Activated T-cell treated with anti-CD3 and anti-CD28 coated beads for 24 hours (primary cell): ENCODE data around the gene NPAS3.

Source experiments
- DNase-seq: peaks from one replicate; pipeline ENCODE4 v3.0.0-alpha.2; 2020; ENCODE audit warnings: low read depth

The NPAS3 gene

GRCh38 chr14:32938719-32939253 lies at the start of gene NPAS3:
Gene NPAS3, plus strand, starts transcription at chr14:32938879.
- no peak for DNase-seq

- DNase-seq = no peak
Observed at GRCh38 chr14:32896979-32897697, 41.5 kb upstream of the NPAS3 start.

DNA sequence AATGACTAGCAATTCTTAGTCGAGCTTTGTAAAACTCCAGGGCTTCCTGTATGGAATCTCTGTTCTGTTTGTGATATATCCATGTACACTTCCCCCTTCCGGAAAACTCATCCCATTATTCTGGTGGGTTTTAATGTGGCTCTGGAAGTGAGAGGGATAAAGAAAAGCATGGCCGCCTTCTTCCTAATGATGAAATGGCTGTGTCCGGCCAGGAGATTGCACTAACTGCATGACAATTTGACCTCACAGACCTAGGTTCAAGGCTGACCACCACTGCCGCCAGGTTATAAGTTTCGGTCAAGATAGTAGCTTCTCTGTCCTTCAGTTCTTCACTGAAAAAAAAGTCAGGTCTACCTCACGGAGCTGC lies 41.0 kb upstream of the NPAS3 start:
- no peak for DNase-seq

- DNase-seq = no peak
Observed at GRCh38 chr14:32898876-32899275, 39.8 kb upstream of the NPAS3 start.

DNA sequence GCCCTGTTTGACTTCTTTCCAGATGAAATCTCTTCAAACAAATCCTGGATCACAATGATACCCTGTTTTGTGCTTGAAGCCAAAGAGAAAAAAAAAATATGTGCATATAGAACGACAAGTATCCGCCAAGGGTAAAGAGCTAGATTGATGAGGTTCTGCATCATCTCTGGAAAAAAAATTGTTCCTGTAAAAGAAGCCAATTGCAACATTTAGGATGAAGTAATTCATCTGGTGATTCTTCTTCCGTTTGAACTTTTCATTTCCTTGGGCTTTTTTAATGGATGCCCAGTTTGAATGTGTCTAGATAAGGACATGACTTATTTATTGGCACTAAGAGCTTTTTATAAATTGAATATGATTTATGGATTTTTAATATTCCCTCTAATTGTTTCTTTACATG lies 38.1 kb upstream of the NPAS3 start:
- no peak for DNase-seq

DNA sequence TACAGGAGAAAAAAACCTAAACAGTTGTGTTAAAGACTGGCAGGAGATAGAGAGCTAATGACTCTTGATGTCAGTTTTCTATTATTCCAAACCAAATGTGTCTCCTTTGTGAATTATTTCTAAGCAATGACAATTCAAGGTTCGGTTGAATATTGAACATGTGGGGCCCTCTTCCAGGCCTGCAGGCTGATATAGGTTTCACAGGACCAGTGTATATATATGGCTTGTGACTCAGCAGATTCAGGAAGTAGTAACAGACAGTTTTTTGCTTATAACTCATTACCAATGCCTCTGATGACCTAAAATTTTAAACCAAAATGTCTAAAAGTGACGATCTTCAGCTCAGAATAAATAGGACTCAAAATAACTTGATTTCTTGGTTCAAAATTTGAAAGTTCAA lies 33.7 kb upstream of the NPAS3 start:
- no peak for DNase-seq

DNA sequence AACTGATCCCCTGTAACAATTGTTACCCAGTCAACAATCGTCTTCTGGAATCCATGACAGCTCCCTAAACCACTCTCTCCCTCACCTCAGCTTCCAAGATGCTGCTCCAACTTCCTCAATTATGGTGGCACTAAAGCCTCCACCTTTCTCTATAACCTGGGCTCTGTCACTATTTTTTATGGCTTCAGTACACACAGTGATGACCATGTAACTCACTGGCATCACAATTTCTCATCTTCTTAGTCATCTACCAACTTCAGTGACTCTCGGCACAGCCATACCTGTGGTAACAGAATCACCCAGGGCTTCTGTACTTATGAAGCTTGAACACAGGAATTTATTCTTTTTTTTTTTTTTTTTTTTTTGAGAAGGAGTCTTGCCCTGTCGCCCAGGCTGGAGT lies 32.0 kb upstream of the NPAS3 start:
- DNase-seq = no peak

DNA sequence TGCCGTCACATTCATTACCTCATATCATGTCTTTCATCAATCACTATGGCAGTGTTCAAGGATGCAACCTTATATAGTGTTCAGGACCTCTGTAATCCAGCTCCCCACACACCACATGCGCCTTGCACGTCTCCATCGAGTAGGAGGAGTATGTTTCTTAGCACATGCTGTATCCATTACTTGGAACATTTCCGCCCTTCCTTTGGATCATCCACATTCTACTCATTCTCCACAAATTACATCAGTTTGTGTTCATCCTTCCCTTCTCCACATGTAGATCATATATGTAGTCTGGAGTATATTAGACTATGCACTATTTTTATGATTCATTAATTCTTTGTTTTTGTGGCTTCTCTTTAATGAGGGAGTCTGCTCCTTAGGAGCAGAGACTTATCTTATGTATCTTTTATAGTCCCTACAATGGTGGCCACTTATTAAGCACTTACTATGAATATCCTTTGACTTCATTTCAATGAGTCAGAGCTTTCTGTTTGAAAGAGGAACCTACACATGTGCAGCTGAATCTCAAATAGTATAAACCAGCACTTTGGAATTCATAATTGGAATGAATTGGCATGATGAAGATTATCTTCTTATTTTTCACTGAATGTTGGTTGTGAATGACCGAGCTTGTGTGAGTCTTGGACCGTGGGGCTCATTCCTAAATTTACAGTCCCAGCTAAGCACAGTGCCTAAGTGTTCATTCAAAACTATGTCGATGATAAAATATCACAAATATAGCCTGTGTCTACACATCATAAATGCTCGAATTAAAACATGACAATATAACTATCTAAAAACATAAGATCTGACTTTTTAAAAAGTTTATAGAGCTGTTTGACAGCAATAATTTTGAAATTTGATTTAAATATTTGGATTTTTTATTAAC lies 30.2 kb upstream of the NPAS3 start:
- no peak for DNase-seq

GRCh38 chr14:32913725-32914124 lies 25.0 kb upstream of the NPAS3 start:
- no peak for DNase-seq

- no peak for DNase-seq
Observed at GRCh38 chr14:32914391-32914790, 24.3 kb upstream of the NPAS3 start.

DNA sequence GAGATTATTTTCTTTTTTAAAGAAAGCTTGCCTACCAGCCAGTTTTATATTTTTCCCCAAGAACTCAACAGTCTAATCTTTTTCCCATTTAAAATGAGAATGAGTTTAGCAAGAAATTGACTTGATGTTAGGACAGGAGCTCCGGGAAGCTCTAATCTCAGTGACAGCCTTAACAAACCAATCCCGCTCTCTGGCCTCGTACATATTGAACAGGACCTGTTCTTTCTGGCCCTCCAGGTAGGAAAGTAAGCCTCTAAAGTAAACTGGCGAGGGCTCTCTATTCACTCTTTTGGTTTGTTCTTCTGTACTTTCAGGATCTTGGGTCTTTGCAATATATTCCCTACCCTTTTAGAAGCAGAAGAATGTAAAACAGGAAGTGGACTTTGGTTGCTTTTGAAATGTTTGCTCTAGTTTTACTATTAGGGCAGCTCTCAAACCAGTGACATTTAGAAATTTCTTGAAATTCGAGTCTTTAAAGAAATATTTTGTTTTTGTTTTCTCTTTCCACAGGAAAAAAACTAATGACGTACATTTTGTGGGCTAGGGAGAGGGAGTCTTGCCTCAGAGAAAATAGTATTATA lies 17.9 kb upstream of the NPAS3 start:
- no peak for DNase-seq

GRCh38 chr14:32925439-32925838 lies 13.2 kb upstream of the NPAS3 start:
- DNase-seq = no peak

DNA sequence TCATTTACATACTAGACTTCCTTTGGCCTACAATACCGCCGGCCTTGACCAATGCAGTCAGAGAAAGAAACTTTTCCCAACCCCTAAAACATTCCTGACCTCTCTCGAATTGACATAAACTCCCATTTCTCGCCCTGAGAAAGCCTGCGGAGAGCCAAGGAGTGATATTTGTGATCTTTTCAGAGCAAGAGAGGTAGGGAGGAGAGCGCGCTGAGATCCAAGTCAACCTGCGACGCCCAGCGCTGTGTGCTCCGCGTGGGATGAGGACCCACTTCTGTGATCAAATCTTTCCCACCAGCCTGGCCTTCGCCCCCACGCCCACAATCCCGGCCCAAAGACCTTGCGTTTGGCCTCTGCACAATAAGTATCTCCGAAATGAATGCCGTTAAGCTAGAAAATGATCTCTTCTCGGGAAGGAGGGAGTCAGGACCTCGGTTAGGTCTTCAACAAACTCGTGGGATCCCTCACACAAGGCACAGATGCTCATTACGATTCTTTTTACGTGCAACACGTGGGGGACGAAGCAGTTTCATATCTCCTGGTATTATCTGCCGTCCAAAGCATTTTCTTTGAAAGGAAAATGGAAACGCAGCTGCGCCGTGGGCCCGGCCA lies 6.3 kb upstream of the NPAS3 start:
- no peak for DNase-seq

DNA sequence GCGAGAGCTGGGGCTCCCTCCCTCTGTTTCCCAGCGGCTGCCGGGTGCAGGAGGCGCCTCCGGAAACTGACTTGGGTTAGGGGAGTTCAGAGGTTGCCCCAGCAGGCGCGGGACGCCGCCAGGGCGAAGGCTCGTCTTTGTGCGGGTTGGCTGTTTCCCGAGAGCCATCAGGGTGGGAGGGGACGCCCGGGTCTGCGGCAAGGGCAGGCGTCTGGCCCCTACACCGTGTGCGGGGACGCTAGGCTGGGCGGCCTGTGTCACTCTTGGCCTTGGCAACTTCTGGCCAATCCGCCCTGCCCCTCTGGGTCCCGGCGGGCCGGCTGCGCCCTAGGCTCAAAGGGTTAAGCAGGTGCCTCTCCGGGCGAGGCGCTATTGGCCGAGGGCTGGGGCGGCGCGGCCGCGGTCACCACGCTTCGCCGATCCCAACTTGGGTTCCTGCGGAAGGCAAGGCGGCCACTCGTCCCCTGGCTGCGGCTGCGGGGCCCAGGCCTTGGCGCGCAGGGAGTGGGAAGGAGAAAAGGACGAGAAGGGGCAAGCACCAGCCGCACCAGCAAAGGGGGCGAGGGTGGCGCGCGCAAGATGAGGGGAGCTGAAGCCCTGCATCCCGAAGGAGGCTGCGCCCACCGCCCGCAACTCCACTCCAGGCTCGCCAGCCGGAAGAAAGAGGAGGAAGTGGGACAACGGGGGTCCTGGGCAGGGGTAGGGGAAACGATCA lies 5.6 kb upstream of the NPAS3 start:
- no peak for DNase-seq

- DNase-seq = no peak
Observed at GRCh38 chr14:32933629-32934072, 5.0 kb upstream of the NPAS3 start.

- DNase-seq = no peak
Observed at GRCh38 chr14:32934073-32934880, 4.4 kb upstream of the NPAS3 start.

DNA sequence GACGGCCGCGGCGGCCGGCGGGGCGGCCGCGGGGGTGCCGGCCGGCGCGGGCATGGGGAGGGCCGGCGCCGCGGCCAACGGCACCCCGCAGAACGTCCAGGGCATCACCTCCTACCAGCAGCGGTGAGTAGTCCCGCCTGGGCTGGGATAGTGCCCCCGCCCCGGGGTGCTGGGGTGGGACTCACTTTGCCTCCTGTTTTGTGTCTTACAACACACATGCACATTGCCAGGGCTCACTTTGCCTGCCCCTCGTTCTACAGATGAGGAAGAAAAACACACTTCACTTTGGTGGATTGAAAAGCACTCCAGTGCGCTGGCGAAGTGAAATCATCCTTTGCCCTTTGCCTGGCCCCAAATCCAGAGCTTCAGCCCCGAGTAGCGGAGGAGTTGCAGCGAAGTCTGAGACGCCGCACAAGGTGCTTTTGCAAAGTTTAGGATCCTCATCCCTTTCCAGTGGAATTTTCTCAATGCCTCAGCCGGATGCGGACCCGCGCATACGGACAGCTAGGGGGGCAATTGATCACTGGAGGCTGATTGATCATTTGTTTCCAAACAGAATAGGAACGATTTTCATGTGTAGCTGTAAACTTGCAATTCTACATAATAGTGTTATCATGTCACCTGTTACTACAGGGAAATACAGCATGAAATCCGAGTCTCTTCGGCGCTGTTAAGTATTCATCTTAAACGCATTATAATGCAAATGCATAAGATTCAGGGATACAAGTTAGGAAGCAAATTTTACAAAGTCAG lies 3.6 kb upstream of the NPAS3 start:
- no peak for DNase-seq

DNA sequence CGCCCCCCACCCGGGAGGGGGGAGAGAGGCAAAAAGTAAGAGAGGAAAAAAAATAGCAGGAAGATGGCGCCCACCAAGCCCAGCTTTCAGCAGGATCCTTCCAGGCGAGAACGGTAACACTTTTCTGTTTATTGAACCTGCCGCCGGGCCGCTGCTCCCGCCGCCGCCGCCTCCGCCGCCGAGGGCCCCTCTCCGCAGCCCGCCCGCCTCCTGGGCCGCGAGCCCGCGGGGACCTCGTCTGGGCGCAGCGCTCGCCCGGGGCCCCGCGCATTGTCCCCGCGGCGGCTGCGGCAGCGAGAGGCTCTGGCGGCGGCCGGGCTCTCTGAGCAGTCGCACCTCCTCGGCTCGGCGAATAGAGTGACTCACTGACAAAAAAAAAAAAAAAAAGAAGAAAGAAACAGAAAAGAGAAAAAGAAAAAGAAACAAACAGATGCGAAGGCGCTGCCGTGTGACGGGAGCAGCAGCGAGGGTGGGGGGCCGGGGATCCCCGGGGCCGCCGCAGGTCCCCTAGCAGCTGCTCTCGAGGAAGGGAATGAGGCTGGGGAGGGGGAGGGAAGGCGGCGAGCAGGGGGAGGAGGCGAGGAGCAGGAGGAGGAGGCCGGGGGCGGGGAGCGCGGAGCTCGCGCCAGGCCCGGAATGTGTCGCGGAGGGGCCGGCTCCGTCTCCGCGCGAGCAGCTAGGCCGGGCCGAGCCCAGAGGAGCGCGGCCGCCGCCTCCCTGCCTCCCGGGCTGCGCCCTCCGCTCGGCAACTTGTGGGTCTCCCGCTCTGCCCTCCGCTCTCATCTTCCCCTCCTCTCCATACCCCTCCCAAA lies 781 bp downstream of the NPAS3 start:
- no peak for DNase-seq

DNA sequence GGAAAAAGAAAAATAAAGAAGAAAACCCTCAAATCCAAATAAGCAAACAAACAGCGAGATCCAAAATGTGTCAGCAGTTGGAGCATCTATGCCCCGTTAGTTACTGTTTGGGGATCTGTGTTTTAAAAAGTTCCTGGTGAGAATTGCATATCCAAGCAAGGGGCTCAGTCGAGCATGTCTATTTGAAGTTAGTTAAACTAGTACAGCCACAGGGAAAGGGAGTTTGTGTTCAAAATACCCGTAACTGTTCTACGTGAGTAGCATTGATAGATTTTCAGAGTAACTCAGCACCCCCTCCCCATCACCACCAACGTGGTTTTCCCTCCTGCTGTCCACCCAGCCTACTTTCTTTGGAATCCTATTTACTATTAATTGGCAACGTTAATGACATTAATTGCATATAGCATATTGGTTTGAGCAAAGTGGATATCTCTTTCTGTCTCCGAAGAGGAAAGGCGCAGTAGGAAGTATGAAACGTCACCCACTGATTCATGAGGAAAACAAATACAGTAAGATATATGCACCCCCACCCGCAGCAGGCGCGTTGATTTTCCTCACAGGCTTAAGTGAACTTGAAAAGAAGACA lies 1.5 kb downstream of the NPAS3 start:
- no peak for DNase-seq
